Left lobe of liver (tissue), 2 donors: ENCODE data around the gene GNB1L. TPM values are rescaled to one million over a fixed set of nuclear protein-coding genes. Genes with fewer than 3 reads are reported as not detected.

Experiments used
- ATAC-seq: fragments of 200-7000 bp; cut with Tn5 transposase; one replicate; pipeline ENCODE4 v1.9.1; 2020; ENCODE audit warnings: mild to moderate bottlenecking, moderate library complexity
- DNase-seq: peaks from one replicate; pipeline ENCODE4 v3.0.0-alpha.2; 2020; ENCODE audit warnings: low spot score
- total RNA-seq: library from RNA; stranded (reverse); gene quantifications from one replicate; pipeline ENCODE4 v1.2.1, GENCODE V29; 2021
- donor health status: DM: no; HTN: no; CAD: no; lungs with moderate emphysema.
- donor health status: DM: no; HTN: yes; CAD: no.

Gene GNB1L
- total RNA-seq, 1 donor from 2014 or later: 4.3 TPM

DNA sequence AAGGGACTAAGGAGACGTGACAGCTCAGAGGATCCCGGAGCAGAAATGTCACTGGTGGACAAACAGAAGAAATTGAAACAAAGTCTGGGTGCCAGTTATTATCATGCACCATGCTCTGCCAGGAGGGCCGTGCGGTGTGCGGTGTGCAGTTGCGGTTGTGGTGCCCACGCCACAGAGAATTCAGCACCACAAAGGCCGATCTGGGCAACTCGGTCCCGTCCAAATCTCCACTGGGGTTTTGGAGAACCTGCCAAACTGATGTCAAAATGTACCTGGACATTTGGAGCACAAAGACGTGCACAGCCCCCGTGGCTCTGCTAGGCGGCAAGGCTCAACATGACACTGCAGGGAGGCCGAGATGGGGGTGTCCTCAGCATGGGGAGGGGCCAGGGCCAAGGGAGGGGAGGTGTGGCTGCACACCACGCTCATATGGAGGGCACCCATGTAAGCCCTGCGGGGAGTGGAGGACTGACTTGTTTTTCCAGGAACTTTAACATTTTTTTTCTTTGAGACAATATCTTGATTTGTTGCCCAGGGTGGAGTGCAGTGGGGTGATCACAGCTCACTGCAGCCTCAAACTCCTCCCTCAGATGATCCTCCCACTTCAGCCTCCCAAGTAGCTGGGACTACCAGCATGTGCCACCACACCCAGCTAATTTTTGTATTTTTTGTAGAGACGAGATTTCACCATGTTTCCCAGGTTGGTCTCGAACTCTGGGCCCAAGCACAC is 39.4 kb downstream of the GNB1L start:
- no peak for ATAC-seq
- DNase-seq: peak; percentile 39

DNA sequence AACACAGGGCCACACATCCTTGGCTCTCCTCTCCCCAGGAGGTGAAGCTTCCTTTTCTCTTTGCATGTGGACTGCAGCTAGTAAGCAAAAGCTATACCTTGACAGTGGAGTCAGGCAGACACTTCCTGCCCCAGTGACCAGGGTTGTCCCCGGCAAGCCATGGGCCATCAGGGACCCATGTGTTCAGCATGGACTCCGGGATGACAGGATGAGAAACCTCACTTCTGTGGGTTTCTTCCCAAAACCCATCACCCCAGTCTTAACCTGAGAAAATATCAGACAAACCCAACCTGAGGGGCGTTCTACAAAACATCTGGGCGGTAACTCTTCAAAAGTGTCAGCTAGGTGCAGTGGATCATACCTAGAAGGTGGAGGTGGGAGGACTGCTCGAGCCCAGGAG is 40.2 kb downstream of the GNB1L start:
- DNase-seq: no peak
- no peak for ATAC-seq

DNA sequence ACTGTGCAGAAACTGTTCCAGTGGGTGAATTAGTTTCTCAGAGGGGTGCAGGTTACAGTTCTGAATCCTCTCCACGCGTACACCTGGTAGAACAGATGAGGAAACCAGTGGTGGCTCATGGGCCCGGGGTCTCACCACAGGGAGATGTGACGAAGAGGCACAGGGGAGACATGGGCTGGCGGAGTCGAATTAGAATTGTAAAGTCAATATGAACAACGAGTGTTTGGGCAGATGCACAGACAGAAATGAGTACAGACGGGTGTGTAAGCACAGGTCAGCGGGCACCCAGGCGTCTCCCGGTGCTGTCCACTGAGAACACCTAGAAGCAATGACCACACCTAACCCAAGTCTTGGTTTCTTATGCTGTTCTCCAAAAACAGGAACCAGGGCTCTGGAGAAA is 41.8 kb downstream of the GNB1L start:
- ATAC-seq: no peak
- peak; percentile 21 for DNase-seq

DNA sequence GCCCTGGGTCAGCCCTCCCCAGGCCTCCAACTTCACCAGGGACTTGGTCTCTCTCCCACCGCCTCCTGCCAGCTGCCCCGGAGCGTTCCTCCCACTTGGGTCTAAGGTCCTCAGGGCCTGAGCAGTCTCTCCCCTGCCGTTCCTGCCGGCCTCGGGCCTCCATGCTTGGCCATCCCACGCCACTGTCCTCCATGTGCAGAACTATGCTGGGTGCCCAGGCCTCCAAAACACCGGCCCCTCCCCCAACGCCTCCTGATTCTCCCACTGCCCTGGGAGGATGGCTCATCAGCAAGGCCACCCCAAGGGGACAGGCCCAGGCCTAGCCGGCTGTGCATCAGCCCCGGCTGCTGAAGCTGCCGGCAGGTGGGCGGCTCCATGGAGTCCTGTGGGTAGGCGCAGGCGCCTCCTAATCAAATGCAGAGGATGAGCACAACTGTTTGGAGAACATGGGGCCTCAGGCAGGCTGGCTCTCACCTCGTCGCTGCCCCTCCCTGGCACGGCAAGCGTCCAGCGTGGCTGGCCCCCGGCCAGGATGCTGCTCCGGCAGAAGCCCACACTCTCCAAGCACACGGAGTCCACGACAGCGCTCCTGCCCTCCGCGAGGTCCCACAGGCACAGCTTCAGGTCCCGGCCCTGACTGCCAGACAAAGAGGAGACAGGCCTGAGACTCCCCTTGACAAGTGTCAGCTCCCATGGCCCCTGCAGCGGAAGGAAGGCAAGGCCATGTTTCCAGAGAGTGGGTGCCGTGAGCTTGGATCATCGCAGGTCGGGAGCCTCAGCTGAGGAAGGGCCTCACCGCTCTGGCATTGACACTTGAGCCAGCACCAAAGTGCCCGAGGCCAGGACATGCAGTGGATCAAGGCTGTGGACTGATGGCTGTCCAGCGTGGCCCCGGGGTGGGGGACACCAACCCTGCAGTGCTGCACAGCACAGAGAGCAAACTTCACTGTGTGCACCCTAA is 42.6 kb downstream of the GNB1L start:
- ATAC-seq: no peak
- peak; percentile 44 for DNase-seq

DNA sequence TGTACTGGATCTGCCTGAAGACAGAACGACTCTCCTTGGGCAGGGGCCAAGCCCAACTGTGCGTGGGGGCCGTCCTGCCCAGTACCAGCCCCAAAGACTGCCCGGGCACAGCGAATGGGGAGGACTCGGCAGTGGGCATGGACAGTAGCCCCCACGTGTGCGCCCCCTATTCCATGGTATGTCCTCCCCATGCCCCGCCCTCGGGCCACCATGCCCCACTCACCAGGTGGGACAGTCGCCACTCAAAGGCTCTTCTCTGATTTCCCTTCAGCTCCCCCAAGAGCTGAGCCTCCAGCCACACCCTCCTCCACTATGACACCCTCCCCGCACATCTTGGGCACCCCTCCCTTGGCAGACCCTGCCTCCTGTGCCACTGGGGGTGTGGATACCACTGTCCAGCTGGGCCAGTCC is 43.5 kb downstream of the GNB1L start:
- DNase-seq: peak; percentile 38

DNA sequence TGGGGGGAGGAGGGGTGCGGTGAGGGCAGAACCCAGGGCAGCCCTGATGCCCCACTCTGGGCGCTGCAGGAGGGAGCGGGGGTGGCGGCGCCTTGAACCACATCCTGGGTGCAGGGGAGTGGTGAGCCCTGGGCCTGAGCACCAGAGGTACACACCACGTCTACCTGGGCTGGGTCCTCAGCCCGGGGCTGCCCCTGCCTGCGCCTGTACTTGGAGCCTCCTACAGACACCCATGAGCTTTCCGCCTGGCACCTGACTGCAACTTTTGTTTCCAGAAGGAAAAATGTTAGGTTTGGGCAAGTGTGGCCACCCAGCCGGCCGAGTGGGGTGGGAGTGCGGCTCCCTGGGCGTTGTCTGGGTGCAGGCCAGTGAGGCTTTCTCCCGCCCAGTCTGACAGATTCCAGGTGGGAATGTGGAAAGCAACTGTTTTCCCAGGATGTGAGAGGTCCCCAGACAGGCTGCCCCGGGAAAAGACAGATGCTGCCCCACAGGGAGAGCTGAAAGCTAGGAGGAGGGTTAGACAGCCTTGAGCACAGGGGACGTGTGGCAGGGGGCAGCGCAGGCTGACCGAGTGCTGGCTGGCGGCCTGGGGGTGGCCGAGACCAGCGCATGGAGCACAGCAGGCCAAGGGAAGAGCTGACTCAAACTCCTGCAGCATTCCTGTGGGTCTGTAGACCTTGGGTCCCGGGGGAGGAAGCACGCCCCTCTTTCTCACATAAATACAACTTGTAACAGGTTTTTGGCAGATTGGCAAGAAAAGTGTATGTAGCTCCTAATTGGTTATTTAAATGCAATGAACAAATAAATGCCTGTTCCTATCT is 44.1 kb downstream of the GNB1L start:
- ATAC-seq: no peak
- DNase-seq: peak; percentile 38

More for the DNA sequence above, 43.5 kb downstream of the GNB1L start:
- no peak for ATAC-seq

DNA sequence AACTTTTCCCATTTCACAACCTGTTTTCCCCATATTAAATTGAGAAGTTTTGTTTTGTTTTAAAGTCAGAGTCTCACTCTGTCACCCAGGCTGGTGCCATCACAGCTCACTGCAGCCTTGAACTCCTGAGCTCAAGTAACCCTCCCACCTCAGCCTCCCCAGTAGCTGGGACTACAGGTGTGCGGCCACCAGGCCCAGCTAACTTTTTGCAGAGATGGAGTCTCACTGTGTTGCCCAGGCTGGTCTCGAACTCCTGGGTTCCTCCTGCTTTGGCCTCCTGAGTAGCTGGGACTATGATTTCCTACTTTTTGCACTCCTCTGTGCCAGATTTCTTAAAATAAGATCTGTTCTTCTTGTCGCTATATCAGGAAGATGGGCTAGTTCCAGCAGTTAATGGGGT is 44.9 kb downstream of the GNB1L start:
- ATAC-seq (no peak), DNase-seq (peak; percentile 31)

DNA sequence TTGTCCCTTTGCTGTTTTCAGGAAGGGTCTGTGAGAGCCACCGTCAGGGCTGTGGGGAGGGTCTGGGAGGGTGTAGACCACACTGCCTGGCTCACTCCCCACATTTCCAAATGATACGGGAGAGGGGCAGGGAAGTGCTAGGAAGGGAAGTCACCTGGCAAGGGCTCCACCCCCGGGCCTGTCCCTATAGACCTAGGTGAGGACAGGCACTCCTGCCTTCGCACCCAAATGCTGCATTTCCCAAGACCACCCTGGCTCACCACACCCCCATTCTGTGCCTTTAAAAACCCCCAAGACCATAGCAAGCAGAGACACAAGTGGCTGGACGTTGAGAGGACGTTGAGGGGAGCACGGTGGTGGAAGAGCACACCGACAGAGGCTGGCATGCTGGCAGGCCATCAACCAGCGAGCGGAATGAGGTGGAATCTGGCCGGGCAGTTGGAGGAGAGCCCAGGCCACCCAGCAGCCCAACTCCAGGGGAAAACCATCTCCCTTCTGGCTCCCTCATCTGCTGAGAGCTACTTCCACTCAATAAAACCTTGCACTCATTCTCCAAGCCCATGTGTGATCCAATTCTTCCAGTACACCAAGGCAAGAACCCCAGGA is 45.7 kb downstream of the GNB1L start:
- DNase-seq: peak; percentile 79
- ATAC-seq: peak; percentile 97

DNA sequence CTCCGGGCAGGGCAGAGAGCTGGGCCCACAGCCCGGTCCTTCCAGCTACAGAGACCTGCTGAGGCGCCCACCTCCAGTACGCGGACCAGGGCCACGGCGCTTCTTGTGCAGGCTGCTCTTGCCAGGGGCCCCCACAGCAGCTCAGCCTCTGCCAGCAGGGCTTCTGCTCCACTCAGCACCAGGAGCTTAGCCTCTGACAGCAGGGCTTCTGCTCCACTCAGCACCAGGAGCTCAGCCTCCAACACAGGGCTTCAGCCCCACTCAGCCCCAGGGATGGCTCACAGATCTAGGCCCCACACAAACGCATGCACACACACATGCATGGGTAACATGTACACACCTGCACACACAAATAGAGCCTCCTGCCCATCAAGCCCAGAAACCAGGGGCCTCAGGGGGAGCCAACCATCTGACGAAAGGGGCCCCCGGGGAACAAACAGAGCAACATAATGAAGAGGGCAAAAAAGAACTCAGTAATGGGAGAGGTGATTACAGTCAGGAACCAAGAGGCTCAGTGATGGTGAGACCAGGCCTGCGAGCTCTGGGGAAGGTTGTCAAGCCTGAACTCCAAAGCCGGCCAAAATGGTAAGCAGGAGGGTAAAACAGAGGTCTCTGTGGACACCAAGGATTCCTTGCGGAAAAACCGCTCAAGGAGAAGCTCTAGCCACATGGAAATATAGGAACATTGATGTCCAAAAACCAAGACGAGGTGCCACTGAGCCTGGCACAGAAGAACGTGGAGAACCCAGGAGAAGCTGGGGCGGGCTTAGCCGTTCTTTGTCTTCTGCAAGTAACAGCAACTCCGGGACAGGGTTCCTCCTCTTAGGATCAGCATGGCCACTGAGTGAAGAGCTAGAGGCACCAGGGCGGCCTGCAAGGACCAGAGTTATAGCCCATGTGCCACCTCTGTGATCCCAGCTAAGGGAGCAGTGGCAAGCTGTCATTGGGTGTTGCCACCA is 46.5 kb downstream of the GNB1L start:
- no peak for ATAC-seq
- DNase-seq: no peak

DNA sequence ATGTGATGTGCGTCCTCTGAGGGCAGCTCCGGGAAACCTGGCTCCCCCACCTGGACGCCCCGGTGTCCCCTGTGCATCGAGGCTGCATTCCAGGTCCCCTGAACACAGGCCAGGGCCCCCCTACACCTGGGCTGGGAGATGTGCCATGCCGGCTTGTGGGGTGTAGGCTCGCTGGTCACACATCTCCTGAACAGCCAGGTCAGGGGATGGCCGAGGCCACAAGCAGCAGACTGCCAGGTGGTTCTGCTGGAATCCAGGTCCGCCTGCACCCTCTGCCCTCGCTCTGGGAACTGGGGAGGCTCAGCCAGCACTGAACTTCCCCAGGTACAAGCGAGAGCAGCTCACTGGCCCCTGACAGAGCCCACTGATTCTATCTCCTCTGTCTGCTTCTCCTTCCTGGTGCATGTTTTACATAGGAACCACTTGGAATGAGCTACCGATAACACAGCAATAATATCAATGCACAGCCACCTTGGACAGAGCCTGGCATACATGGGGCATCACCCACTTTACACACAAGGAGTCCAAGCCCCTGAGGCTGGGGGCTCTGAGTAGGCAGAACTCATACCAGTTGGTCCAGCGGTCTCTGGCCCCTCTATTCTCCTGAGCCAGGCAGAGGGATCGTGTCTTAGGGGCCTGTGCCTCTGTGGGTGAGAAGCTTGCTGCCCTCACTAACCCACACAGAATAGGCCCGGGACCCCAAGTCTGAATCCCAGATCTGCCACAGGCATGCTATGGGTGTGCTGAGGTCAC is 47.3 kb downstream of the GNB1L start:
- ATAC-seq (no peak), DNase-seq (no peak)

DNA sequence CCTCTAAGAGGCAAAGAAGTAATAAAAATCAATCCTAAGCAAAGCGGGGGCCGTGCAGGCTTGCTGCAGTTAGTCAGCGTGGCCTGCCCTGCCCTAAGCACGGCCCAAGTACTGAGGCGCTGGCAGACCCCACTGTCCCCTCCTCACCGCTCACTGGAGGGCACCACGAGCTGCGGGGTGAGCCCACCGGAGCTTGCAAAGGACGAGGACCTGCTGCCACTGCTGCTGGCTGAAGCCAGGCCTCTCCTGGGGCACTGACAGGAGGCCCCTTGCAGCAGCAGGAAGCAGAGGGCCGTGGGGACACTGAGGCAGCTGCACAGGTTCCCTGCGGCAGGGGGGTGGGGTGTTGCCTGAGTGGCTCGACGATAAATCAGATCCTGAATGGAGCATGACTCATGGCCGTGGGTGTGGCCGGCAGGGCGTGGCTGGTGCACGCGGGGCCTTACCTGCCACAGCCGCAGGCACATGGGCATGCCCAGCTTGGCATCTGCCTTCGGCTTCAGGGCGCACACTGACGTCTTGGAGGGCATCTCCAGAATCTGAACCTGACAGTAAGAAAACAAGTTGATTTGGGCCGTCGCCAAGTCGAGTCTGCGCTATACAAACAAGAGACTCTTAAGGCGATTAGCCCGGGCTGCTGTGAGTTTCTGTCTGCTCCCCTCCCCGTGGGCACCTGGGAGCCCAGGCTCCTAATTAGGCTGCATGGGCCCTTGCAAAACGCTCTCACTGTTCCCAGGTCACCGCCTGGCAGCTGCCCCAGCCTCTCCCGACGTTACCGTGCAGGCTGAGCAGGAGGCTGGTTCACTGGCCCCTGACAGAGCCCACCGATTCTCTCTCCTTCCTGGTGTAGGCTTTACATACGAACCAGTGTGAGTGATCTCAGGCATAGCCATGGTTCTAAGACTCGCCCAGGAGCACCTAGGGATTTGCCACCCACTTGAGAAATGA is 48.2 kb downstream of the GNB1L start:
- DNase-seq: peak; percentile 33
- no peak for ATAC-seq

DNA sequence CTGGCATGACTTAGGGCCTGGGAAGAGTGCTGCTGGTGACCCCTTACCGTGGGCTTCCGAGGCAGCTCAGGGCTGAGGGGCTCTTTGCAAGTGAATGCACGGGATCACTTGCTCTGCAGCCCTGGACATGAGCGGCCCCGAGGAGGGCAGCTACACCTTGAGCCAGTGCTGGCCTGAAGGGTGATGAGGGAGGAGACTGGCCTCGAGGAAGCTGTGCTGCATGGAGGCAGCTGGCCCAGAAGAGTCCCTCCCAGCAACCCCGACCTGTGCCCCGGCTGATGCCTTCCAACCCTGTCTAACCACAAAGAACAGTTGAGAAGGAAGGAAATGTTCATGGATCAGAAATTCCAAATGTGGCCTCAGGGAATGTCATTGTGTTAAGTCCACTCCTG is 48.9 kb downstream of the GNB1L start:
- DNase-seq (peak; percentile 28), ATAC-seq (no peak)

DNA sequence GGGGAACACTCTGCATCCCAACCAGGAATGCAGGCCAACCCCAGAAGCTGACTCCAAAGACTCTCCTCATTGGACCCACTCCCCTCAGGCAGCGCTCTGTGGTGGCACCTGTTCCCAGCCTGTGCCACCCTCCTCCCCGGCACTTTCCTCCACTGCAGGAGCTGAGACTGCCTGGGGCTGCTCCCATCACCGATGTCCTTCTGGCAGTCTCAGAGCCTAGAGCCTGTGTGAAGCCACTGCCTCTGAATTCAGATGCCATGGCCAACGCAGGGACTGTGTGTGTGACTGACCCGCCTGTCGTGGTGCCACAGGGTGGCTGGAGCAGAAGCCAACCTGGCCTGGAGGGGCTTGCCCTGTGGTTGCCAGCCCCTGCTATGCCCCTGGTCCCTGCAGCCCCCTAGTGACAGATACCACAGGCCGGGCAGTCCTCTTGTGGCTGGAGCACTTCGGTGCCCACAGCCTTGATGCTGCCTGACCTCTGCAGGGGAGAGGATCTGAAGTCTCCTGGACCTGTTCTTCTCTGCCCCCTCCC is 50.9 kb downstream of the GNB1L start:
- ATAC-seq (no peak), DNase-seq (no peak)

DNA sequence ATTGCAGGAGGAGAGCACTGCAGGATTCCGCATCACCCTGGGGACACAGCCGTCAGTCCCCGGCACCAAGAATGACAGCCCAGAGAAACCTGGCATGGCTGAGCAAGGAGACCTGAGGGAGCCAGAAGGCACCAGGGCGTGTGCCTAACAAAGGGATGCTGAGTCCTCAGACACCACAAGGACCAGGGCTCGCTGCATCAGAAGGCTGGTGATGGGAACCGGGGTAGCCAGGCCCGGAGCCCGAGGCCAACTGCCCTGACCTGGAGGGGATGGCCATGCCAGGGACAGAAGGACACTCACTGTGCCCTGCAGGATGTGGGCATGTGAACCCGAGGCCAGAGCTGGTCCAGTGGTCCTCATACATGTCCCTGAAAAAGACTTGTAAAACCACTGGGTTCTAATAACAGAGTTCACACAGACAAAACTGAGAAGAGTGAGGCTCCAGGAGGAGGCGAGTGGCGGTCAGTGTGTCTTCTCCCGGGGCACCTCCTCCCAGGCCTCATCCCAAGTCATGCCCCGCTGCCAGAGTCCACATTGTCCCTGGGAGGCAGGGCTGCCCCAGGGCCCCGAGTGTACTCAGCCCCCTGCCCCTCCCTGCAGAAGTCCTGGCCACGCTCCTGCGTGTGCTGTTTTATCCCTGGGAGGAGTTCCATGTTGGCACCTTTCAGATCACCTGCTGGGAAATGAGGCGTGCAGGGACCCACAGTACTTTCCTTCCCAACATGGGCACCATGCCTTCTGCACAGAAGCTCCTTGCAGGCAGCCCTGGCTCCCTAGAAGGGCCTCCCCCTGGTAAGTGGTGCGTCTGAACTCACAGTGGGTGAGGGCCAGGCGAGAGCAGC is 51.6 kb downstream of the GNB1L start:
- DNase-seq (no peak), ATAC-seq (no peak)

DNA sequence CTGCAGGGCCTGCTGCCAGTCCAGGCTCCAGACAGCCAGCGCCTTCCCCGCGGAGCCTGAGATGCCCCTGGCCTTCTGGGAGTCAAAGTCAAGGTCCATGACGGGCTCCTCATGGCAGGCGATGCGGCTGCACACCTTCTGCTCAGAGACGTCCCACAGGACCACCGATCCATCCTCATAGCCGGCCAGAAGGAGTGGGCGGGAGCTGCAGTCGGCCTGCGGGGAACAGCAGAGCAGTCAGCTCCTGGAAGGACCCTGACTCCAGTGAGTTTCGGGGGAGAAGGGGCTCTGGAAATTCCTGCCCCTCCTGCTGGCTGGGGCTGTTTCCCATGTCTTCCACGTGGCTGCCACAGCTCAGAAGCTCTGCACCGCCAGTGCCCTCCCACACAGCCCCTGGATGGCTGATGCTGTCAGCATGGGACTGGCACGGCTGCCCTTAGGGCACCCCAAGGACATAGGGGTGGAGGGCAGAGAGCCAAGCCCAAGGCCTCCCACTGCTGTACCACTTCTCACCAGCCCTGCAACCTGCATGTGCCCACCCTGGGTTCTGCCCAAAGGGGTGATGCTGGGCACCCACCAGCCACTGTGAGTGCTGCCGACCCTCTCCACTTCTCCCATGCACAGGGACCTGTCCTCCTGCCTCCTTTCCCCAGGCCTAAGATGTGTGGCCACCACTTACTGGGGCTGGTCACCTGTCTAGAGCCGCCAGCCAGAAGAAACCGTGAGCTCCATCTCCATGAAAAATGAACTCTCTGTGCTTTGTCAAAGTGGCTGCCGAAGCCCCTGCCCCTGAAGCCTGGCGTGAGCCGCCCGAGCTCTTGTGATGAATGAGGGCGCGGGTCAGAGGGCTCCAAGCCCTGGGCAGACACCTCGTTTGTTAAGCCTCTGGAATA is 52.4 kb downstream of the GNB1L start:
- DNase-seq: no peak
- no peak for ATAC-seq
